ENCODE data around the gene BMF. TPM values are rescaled to one million over a fixed set of nuclear protein-coding genes. Genes with fewer than 3 reads are reported as not detected.
"Not testable (repeated sequence)": the region's sequence is repeated elsewhere in the genome, so short reads cannot be mapped to it uniquely, and the experiment has no call there.

The BMF gene
- total and polyA plus RNA-seq, 7 donors, result 0.65 to 7.2 (median 3.4) TPM

DNA sequence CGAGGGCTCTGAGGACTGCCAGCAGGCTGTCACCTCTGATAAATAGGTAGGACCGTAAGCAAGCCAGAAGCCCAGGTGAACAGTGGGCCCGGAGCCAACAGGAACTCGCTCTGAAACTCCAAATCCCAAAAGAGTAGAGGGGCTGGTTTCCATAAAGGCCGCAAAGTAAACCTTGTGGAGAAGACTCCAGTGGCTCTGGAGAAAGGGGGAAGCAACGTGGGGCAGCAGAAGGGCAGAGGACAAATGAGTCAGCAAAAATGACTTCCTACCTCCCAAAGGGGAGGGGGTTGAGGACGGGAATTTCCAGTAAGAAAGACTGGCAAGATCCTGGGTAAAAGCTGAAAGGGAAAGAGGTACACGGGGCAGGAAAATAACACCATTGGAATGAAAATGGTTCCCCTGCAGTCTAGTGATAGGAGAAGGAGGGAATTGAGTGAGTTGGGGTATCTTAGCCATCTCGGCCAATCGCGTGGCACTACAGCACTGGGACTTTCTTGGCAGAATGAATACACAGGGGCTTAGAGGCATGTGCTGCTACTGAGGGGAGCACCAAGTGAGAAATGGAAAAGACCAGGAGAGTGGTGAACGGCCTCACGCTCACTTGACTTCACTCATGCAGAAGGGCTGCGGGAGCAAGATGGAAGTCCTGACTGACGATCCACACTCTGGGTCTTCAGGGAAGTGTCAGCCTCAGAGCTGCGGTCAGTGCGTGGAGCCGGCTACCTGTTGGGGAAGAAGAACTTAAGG lies 33.2 kb downstream of the BMF start:
- WGBS, 3 donors, result 84 to 89% (median 88%) methylated on average over 18 of the region's 18 CpGs
- no peak for ATAC-seq
- Histone ChIP-seq H3K9me3 (no peaks in the 10 kb centered on the region), H3K36me3 (ENCODE audit: insufficient read depth in 1 of 2, low read depth in 1 of 2) (no peaks in the 10 kb centered on the region), H3K4me1 (peaks cover 3% of the 10 kb centered on the region), H3K4me3 (no peak overlapping the region), H3K27me3 (ENCODE audit: insufficient read depth in 3 of 3, low read length in 2 of 3) (no peaks in the 10 kb centered on the region), H3K27ac (no peak overlapping the region)
- DNase-seq, result no peak
- no peak for TF ChIP-seq CTCF (IDR thresholded peaks at IDR 0.05)
- intact Hi-C loops (cut with DNase I), result no loop called here

DNA sequence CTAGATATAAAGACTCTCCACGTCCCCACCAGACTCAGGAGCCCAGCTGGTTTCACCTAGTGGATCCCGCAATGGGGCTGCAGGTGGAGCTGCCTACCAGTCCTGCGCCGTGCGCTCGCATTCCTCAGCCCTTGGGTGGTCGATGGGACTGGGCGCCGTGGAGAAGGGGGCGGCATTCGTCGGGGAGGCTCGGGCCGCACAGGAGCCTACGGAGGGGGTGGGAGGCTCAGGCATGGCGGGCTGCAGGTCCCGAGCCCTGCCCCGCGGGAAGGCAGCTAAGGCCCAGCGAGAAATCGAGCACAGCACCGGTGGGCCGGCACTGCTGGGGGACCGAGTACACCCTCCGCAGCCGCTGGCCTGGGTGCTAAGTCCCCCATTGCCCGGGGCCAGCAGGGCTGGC lies 34.0 kb downstream of the BMF start:
- H3K9me3 ChIP-seq; H3K4me3 ChIP-seq; ATAC-seq; H3K4me1 ChIP-seq; intact Hi-C loops (cut with DNase I); H3K36me3 ChIP-seq (ENCODE audit: insufficient read depth in 1 of 2, low read depth in 1 of 2); H3K27ac ChIP-seq; DNase-seq; H3K27me3 ChIP-seq (ENCODE audit: insufficient read depth in 3 of 3, low read length in 2 of 3): not testable (repeated sequence)
- WGBS, 3 donors, result 90 to 95% (median 93%) methylated on average over 13 to 19 of the region's 27 CpGs

- H3K27ac ChIP-seq; H3K27me3 ChIP-seq (ENCODE audit: insufficient read depth in 3 of 3, low read length in 2 of 3); intact Hi-C loops (cut with DNase I); H3K36me3 ChIP-seq (ENCODE audit: insufficient read depth in 1 of 2, low read depth in 1 of 2); H3K4me3 ChIP-seq; H3K9me3 ChIP-seq; DNase-seq; ATAC-seq: not testable (repeated sequence)
- WGBS, 3 donors, result 90 to 95% (median 92%) methylated on average over 30 to 34 of the region's 34 CpGs
- peaks cover 13% of the 10 kb centered on the region for H3K4me1 ChIP-seq
Measured at GRCh38 chr15:40073716-40074490, 34.8 kb downstream of the BMF start.

GRCh38 chr15:40072216-40072990 lies 36.3 kb downstream of the BMF start:
- intact Hi-C loops (cut with DNase I), result no loop called here
- H3K4me3 ChIP-seq, result peak overlapping the region; percentile 18
- peaks cover 26% of the 10 kb centered on the region for H3K4me1 ChIP-seq
- no peaks in the 10 kb centered on the region for H3K27me3 ChIP-seq (ENCODE audit: insufficient read depth in 3 of 3, low read length in 2 of 3)
- no peak overlapping the region for H3K27ac ChIP-seq
- DNase-seq (peak in 1 of 2 donors; percentile 82), ATAC-seq (no peak)
- no peak for TF ChIP-seq CTCF (IDR thresholded peaks at IDR 0.05)
- H3K9me3 ChIP-seq, result no peaks in the 10 kb centered on the region
- no peaks in the 10 kb centered on the region for H3K36me3 ChIP-seq (ENCODE audit: insufficient read depth in 1 of 2, low read depth in 1 of 2)
- 52 to 58% (median 54%) methylated on average over 34 of the region's 34 CpGs for WGBS, 3 donors

GRCh38 chr15:40070608-40071218 lies 38.0 kb downstream of the BMF start:
- WGBS, 3 donors, result 98 to 99% (median 98%) methylated on average over 8 of the region's 8 CpGs
- no peaks in the 10 kb centered on the region for H3K27me3 ChIP-seq (ENCODE audit: insufficient read depth in 3 of 3, low read length in 2 of 3)
- intact Hi-C loops (cut with DNase I), result no loop called here
- no peak for DNase-seq
- no peaks in the 10 kb centered on the region for H3K9me3 ChIP-seq
- no peak overlapping the region for H3K27ac ChIP-seq
- H3K4me1 ChIP-seq, result peaks cover 26% of the 10 kb centered on the region
- ATAC-seq, result no peak
- H3K4me3 ChIP-seq, result no peak overlapping the region
- H3K36me3 ChIP-seq (ENCODE audit: insufficient read depth in 1 of 2, low read depth in 1 of 2), result no peaks in the 10 kb centered on the region
- no peak for TF ChIP-seq CTCF (IDR thresholded peaks at IDR 0.05)

Data from psoas muscle (tissue), 8 donors.